H9 (cell line): ENCODE results near the gene OR10AD1. TPM values are rescaled to one million over a fixed set of nuclear protein-coding genes. Genes with fewer than 3 reads are reported as not detected.

ENCODE experiments used
- DNase-seq: peaks from one replicate; pipeline ENCODE4 v3.0.0-alpha.2; 2017
- H2AFZ ChIP-seq: one replicate; pipeline ENCODE4 v1.6.1; 2013; ENCODE audit warnings: mild to moderate bottlenecking, low read length, control low read depth, moderate library complexity
- H2AK5ac ChIP-seq: 2 replicates; pipeline ENCODE4 v1.6.1; 2013; ENCODE audit warnings: low read length, control low read depth, mixed read lengths; ENCODE audit not compliant: insufficient read length
- H2BK120ac ChIP-seq: one replicate; pipeline ENCODE4 v1.6.1; 2013; ENCODE audit warnings: low read depth, mild to moderate bottlenecking, low read length, control low read depth, inconsistent platforms; ENCODE audit not compliant: poor library complexity, severe bottlenecking
- H2BK12ac ChIP-seq: 2 replicates; pipeline ENCODE4 v1.6.1; 2013; ENCODE audit warnings: low read length, control low read depth, mixed read lengths, low read depth; ENCODE audit not compliant: insufficient read length
- H2BK15ac ChIP-seq: 2 replicates; pipeline ENCODE4 v1.6.1; 2013; ENCODE audit warnings: low read depth, low read length, control low read depth
- H2BK20ac ChIP-seq: one replicate; pipeline ENCODE4 v1.6.1; 2013; ENCODE audit warnings: low read depth, mild to moderate bottlenecking, low read length, control low read depth, inconsistent platforms; ENCODE audit not compliant: poor library complexity, severe bottlenecking
- H2BK5ac ChIP-seq: 2 replicates; pipeline ENCODE4 v1.6.1; 2013; ENCODE audit warnings: low read length, control low read depth, mixed read lengths; ENCODE audit not compliant: insufficient read length
- H3K14ac ChIP-seq: 2 replicates; pipeline ENCODE4 v1.6.1; 2013; ENCODE audit warnings: low read length, control low read depth; ENCODE audit not compliant: insufficient read depth
- H3K18ac ChIP-seq: 2 replicates; pipeline ENCODE4 v1.6.1; 2013; ENCODE audit warnings: low read depth, mild to moderate bottlenecking, mixed read lengths, low read length, control low read depth; ENCODE audit not compliant: insufficient read length
- H3K23ac ChIP-seq: 2 replicates; pipeline ENCODE4 v1.6.1; 2013; ENCODE audit warnings: low read length, control low read depth, mixed read lengths, low read depth; ENCODE audit not compliant: insufficient read length
- H3K23me2 ChIP-seq: 2 replicates; pipeline ENCODE4 v1.6.1; 2013; ENCODE audit warnings: low read depth, mild to moderate bottlenecking, mixed read lengths, low read length, control low read depth; ENCODE audit not compliant: insufficient read length, poor library complexity, severe bottlenecking
- H3K27ac ChIP-seq: 2 replicates; pipeline ENCODE4 v1.5.1; 2013; ENCODE audit warnings: low read length, control low read depth, mixed read lengths, low read depth; ENCODE audit not compliant: insufficient read length
- H3K27me3 ChIP-seq: 2 replicates; pipeline ENCODE4 v1.6.1; 2013; ENCODE audit warnings: low read length, control low read depth, inconsistent platforms; ENCODE audit not compliant: insufficient read depth
- H3K4ac ChIP-seq: 2 replicates; pipeline ENCODE4 v1.6.1; 2013; ENCODE audit warnings: low read depth, mild to moderate bottlenecking, control low read depth, inconsistent platforms, low read length, moderate library complexity
- H3K4me1 ChIP-seq: 2 replicates; pipeline ENCODE4 v1.6.1; 2013; ENCODE audit warnings: low read length, control low read depth, inconsistent platforms; ENCODE audit not compliant: insufficient read depth
- H3K4me2 ChIP-seq: 2 replicates; pipeline ENCODE4 v1.6.1; 2013; ENCODE audit warnings: low read length, control low read depth, mixed read lengths; ENCODE audit not compliant: insufficient read length, insufficient read depth
- H3K56ac ChIP-seq: 2 replicates; pipeline ENCODE4 v1.6.1; 2013; ENCODE audit warnings: low read depth, mild to moderate bottlenecking, mixed read lengths, low read length, control low read depth; ENCODE audit not compliant: insufficient read length
- H3K79me1 ChIP-seq: 2 replicates; pipeline ENCODE4 v1.6.1; 2013; ENCODE audit warnings: low read depth, mild to moderate bottlenecking, moderate library complexity, low read length, control low read depth, inconsistent platforms; ENCODE audit not compliant: insufficient read depth, poor library complexity, severe bottlenecking
- H3K79me2 ChIP-seq: 2 replicates; pipeline ENCODE4 v1.6.1; 2013; ENCODE audit warnings: low read length, control low read depth, inconsistent platforms; ENCODE audit not compliant: insufficient read depth
- H3K9ac ChIP-seq: 2 replicates; pipeline ENCODE4 v1.6.1; 2013; ENCODE audit warnings: low read length, control low read depth, mixed read lengths; ENCODE audit not compliant: insufficient read length; ENCODE audit errors: extremely low read depth
- H3K9me3 ChIP-seq: one replicate; pipeline ENCODE4 v1.6.1; 2013; ENCODE audit warnings: low read depth, low read length, inconsistent platforms; ENCODE audit not compliant: control insufficient read depth
- H3T11ph ChIP-seq: one replicate; pipeline ENCODE4 v1.6.1; 2013; ENCODE audit warnings: mild to moderate bottlenecking, low read length, control low read depth, inconsistent platforms
- H4K20me1 ChIP-seq: one replicate; pipeline ENCODE4 v1.6.1; 2013; ENCODE audit not compliant: control insufficient read depth, insufficient read length, insufficient read depth
- H4K5ac ChIP-seq: 2 replicates; pipeline ENCODE4 v1.6.1; 2013; ENCODE audit warnings: low read depth, mild to moderate bottlenecking, mixed read lengths, low read length, control low read depth; ENCODE audit not compliant: insufficient read length
- H4K8ac ChIP-seq: replicated peaks from 2 replicates; pipeline ENCODE4 v1.6.1; 2013; ENCODE audit warnings: low read length, control low read depth, mixed read lengths, low read depth; ENCODE audit not compliant: insufficient read length
- H4K91ac ChIP-seq: 2 replicates; pipeline ENCODE4 v1.6.1; 2013; ENCODE audit warnings: low read depth, mild to moderate bottlenecking, moderate library complexity, mixed read lengths, low read length, control low read depth; ENCODE audit not compliant: insufficient read length
- H3K27ac Mint-ChIP-seq, 3 experiments: 2 replicates in 2 of 3; 3 replicates in 1 of 3; pipeline ENCODE4 v1.8.0; 2020 to 2021; ENCODE audit warnings: mixed read lengths in 3 of 3, mild to moderate bottlenecking in 1 of 3, moderate library complexity in 1 of 3
- H3K27me3 Mint-ChIP-seq: 2 replicates; pipeline ENCODE4 v1.8.0; 2021; ENCODE audit warnings: low read depth, mild to moderate bottlenecking, moderate library complexity, mixed read lengths
- H3K36me3 Mint-ChIP-seq, 3 experiments: 2 replicates in 2 of 3; 3 replicates in 1 of 3; pipeline ENCODE4 v1.8.0; 2020 to 2021; ENCODE audit warnings: low read depth in 3 of 3, mixed read lengths in 3 of 3; ENCODE audit not compliant: insufficient read depth in 1 of 3
- H3K4me1 Mint-ChIP-seq, 2 experiments: 2 replicates each; pipeline ENCODE4 v1.8.0; 2020; ENCODE audit warnings: mixed read lengths in 2 of 2
- H3K4me3 Mint-ChIP-seq, 2 experiments: 2 replicates in 1 of 2; 3 replicates in 1 of 2; pipeline ENCODE4 v1.8.0; 2020 to 2021; ENCODE audit warnings: mild to moderate bottlenecking in 2 of 2, mixed read lengths in 2 of 2, moderate library complexity in 1 of 2
- H3K9me3 Mint-ChIP-seq, 2 experiments: 2 replicates in 1 of 2; 3 replicates in 1 of 2; pipeline ENCODE4 v1.8.0; 2020; ENCODE audit warnings: mild to moderate bottlenecking in 2 of 2, mixed read lengths in 2 of 2, moderate library complexity in 1 of 2
- WGBS: extraction: QIAGEN DNeasy Blood & Tissue Kit; methylation state at CpG from one replicate; pipeline ENCODE4 v1.1.7; 2013; ENCODE audit warnings: missing lambda C conversion rate, low lambda C conversion rate, mixed read lengths; ENCODE audit not compliant: insufficient read length; ENCODE audit errors: extremely low coverage; 5-methylcytosine and 5-hydroxymethylcytosine counted together
- total RNA-seq: library from RNA; stranded (reverse); gene quantifications from 2 replicates; pipeline ENCODE4 v1.2.1, GENCODE V29; 2021
- TF ChIP-seq, protein P1 (sequence below): fragments of 200-600 bp; sonication (generic); conservative IDR thresholded peaks from 3 replicates; pipeline ENCODE4 v1.8.0; 2021; ENCODE audit warnings: antibody characterized with exemption, mild to moderate bottlenecking

Gene OR10AD1
- total RNA-seq, 1 experiment from 2014 or later, result not detected

DNA sequence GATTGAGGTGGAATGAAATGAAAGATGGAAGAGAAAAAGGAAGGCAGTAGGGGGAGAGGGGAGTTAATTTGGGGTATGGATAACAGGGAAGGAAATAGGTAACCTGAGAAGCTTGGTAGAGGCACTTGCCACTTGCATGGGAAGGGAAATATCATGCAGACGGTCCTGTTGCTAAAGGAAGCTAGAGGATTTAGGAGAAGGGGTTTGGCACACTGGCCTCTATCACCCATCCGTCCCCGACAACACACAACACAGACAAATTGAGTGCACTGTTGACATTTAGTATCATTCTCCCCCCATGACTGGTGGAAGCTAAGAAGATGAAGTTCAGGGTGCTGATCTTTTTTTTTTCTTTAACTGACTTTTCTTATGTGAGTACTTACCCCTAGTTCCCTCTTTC is 2.0 kb downstream of the OR10AD1 start:
- H3T11ph ChIP-seq, result no peak overlapping the region
- Mint-ChIP-seq H3K27me3 (peaks cover 70% of the 10 kb centered on the region), H3K9me3 (peaks cover 20 to 47% of the 10 kb centered on the region in 2 experiments), H3K27ac (no peak overlapping the region), H3K4me1 (peaks cover 9 to 13% of the 10 kb centered on the region in 2 experiments; a peak in 3 of 4 replicates), H3K36me3 (peaks cover 7 to 17% (median 7%) of the 10 kb centered on the region in 3 experiments; a peak in 5 of 7 replicates), H3K4me3 (no peak overlapping the region)
- no peak overlapping the region for H4K8ac ChIP-seq
- WGBS, result no CpG with 5 or more reads among the region's 3 CpGs
- no peaks in the 10 kb centered on the region for H3K79me1 ChIP-seq
- no peak overlapping the region for H2BK20ac ChIP-seq
- H3K56ac ChIP-seq, result no peak overlapping the region
- DNase-seq, result no peak
- H2AK5ac ChIP-seq, result no peak overlapping the region
- peaks cover 4% of the 10 kb centered on the region; the same call in 1 of the 2 replicates for H3K27me3 ChIP-seq
- no peak overlapping the region for H2BK5ac ChIP-seq
- no peak overlapping the region for H3K27ac ChIP-seq
- TF ChIP-seq, protein P1, sequence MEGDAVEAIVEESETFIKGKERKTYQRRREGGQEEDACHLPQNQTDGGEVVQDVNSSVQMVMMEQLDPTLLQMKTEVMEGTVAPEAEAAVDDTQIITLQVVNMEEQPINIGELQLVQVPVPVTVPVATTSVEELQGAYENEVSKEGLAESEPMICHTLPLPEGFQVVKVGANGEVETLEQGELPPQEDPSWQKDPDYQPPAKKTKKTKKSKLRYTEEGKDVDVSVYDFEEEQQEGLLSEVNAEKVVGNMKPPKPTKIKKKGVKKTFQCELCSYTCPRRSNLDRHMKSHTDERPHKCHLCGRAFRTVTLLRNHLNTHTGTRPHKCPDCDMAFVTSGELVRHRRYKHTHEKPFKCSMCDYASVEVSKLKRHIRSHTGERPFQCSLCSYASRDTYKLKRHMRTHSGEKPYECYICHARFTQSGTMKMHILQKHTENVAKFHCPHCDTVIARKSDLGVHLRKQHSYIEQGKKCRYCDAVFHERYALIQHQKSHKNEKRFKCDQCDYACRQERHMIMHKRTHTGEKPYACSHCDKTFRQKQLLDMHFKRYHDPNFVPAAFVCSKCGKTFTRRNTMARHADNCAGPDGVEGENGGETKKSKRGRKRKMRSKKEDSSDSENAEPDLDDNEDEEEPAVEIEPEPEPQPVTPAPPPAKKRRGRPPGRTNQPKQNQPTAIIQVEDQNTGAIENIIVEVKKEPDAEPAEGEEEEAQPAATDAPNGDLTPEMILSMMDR, result no peak
- no peaks in the 10 kb centered on the region for H3K9me3 ChIP-seq
- no peak overlapping the region for H4K5ac ChIP-seq
- H3K79me2 ChIP-seq, result no peaks in the 10 kb centered on the region
- H3K4me2 ChIP-seq, result no peak overlapping the region
- H3K4ac ChIP-seq, result no peak overlapping the region
- no peak overlapping the region for H2BK12ac ChIP-seq
- no peak overlapping the region for H3K18ac ChIP-seq
- H3K9ac ChIP-seq, result no peak overlapping the region
- no peaks in the 10 kb centered on the region for H3K4me1 ChIP-seq
- H4K91ac ChIP-seq, result no peak overlapping the region
- H3K23me2 ChIP-seq, result peaks cover 7% of the 10 kb centered on the region
- H3K14ac ChIP-seq, result no peak overlapping the region
- no peak overlapping the region for H3K23ac ChIP-seq
- no peak overlapping the region for H2BK15ac ChIP-seq
- H2AFZ ChIP-seq, result no peak overlapping the region
- H4K20me1 ChIP-seq, result no peaks in the 10 kb centered on the region
- no peak overlapping the region for H2BK120ac ChIP-seq
